GM18526 (cell line): ENCODE data around the gene RNF11.

Experiments used
- POLR2A ChIP-seq: IDR thresholded peaks from 3 replicates; pipeline ENCODE4 v1.6.1; 2011; ENCODE audit not compliant: insufficient read length; ENCODE audit errors: extremely low read depth

Gene RNF11

GRCh38 chr1:51312718-51313117 lies 76.6 kb downstream of the RNF11 start:
- no peak for TF ChIP-seq POLR2A

GRCh38 chr1:51313268-51313852 lies 77.3 kb downstream of the RNF11 start:
- TF ChIP-seq POLR2A = no peak

GRCh38 chr1:51313961-51314777 lies 78.1 kb downstream of the RNF11 start:
- no peak for TF ChIP-seq POLR2A

- no peak for TF ChIP-seq POLR2A
These were observed 78.9 kb downstream of the RNF11 start for GRCh38 chr1:51314974-51315373.

GRCh38 chr1:51316113-51316845 lies 80.2 kb downstream of the RNF11 start:
- no peak for TF ChIP-seq POLR2A

- TF ChIP-seq POLR2A = no peak
These were observed 80.7 kb downstream of the RNF11 start for GRCh38 chr1:51316846-51317120.

GRCh38 chr1:51317798-51318197 lies 81.7 kb downstream of the RNF11 start:
- TF ChIP-seq POLR2A = no peak

- TF ChIP-seq POLR2A = no peak
These were observed 85.2 kb downstream of the RNF11 start for GRCh38 chr1:51320967-51321923.

- TF ChIP-seq POLR2A = no peak
These were observed 85.8 kb downstream of the RNF11 start for GRCh38 chr1:51321924-51322280.

GRCh38 chr1:51322417-51323101 lies 86.5 kb downstream of the RNF11 start:
- TF ChIP-seq POLR2A = no peak
